NB4 (cell line): Measurements from ENCODE around the gene SLC35E1.

Source experiments
- CTCF ChIP-seq: IDR thresholded peaks from one replicate; pipeline ENCODE4 v1.5.1; 2012; ENCODE audit warnings: low read depth, low read length
- MAX ChIP-seq: IDR thresholded peaks from 2 replicates; pipeline ENCODE4 v1.6.1; 2011; ENCODE audit warnings: low read depth, low read length
- MYC ChIP-seq: IDR thresholded peaks from 2 replicates; pipeline ENCODE4 v1.6.1; 2011; ENCODE audit warnings: low read depth, low read length
- POLR2A ChIP-seq: IDR thresholded peaks from 2 replicates; pipeline ENCODE4 v1.6.1; 2011; ENCODE audit warnings: mild to moderate bottlenecking; ENCODE audit not compliant: insufficient read length; ENCODE audit errors: extremely low read depth

- TF ChIP-seq POLR2A (no peak), CTCF (no peak), MYC (no peak), MAX (no peak)
These were observed 19.8 kb upstream of the SLC35E1 start for GRCh38 chr19:16591803-16592556.
